Measurements from ENCODE around the gene PHTF2.
"Not testable (repeated sequence)": the region's sequence is repeated elsewhere in the genome, so short reads cannot be mapped to it uniquely, and the experiment has no call there.

The PHTF2 gene

GRCh38 chr7:77873416-77874327 is 75.1 kb downstream of the PHTF2 start:
- not testable (repeated sequence) for DNase-seq (ENCODE audit: low read depth in 1 of 2, low spot score in 1 of 2)

- DNase-seq (ENCODE audit: low read depth in 1 of 2, low spot score in 1 of 2), result no peak
These were observed 79.2 kb downstream of the PHTF2 start for GRCh38 chr7:77877791-77878190.

- no peak for DNase-seq (ENCODE audit: low read depth in 1 of 2, low spot score in 1 of 2)
These were observed 79.9 kb downstream of the PHTF2 start for GRCh38 chr7:77878500-77878899.

- DNase-seq (ENCODE audit: low read depth in 1 of 2, low spot score in 1 of 2), result no peak
These were observed 80.7 kb downstream of the PHTF2 start for GRCh38 chr7:77879272-77879671.

- DNase-seq (ENCODE audit: low read depth in 1 of 2, low spot score in 1 of 2), result no peak
These were observed 83.3 kb downstream of the PHTF2 start for GRCh38 chr7:77881871-77882270.

- DNase-seq (ENCODE audit: low read depth in 1 of 2, low spot score in 1 of 2), result no peak
These were observed 86.6 kb downstream of the PHTF2 start for GRCh38 chr7:77885155-77885554.

GRCh38 chr7:77887567-77887966 is 89.0 kb downstream of the PHTF2 start:
- no peak for DNase-seq (ENCODE audit: low read depth in 1 of 2, low spot score in 1 of 2)

GRCh38 chr7:77888998-77889397 is 90.4 kb downstream of the PHTF2 start:
- DNase-seq (ENCODE audit: low read depth in 1 of 2, low spot score in 1 of 2), result no peak

GRCh38 chr7:77893813-77894212 is 95.2 kb downstream of the PHTF2 start:
- no peak for DNase-seq (ENCODE audit: low read depth in 1 of 2, low spot score in 1 of 2)

GRCh38 chr7:77894574-77895091 is 96.1 kb downstream of the PHTF2 start:
- no peak for DNase-seq (ENCODE audit: low read depth in 1 of 2, low spot score in 1 of 2)

- DNase-seq (ENCODE audit: low read depth in 1 of 2, low spot score in 1 of 2), result no peak
These were observed 97.3 kb downstream of the PHTF2 start for GRCh38 chr7:77895905-77896304.

GRCh38 chr7:77897004-77897547 is 98.5 kb downstream of the PHTF2 start:
- DNase-seq (ENCODE audit: low read depth in 1 of 2, low spot score in 1 of 2), result no peak

GRCh38 chr7:77899516-77899915 is 100.9 kb downstream of the PHTF2 start:
- DNase-seq (ENCODE audit: low read depth in 1 of 2, low spot score in 1 of 2), result no peak

GRCh38 chr7:77903597-77903996 is 105.0 kb downstream of the PHTF2 start:
- DNase-seq (ENCODE audit: low read depth in 1 of 2, low spot score in 1 of 2), result no peak

GRCh38 chr7:77904252-77904651 is 105.7 kb downstream of the PHTF2 start:
- no peak for DNase-seq (ENCODE audit: low read depth in 1 of 2, low spot score in 1 of 2)

GRCh38 chr7:77907281-77907680 is 108.7 kb downstream of the PHTF2 start:
- no peak for DNase-seq (ENCODE audit: low read depth in 1 of 2, low spot score in 1 of 2)

- no peak for DNase-seq (ENCODE audit: low read depth in 1 of 2, low spot score in 1 of 2)
These were observed 110.1 kb downstream of the PHTF2 start for GRCh38 chr7:77908664-77909063.

- DNase-seq (ENCODE audit: low read depth in 1 of 2, low spot score in 1 of 2), result no peak
These were observed 111.6 kb downstream of the PHTF2 start for GRCh38 chr7:77910124-77910523.

GRCh38 chr7:77912293-77912692 is 113.7 kb downstream of the PHTF2 start:
- DNase-seq (ENCODE audit: low read depth in 1 of 2, low spot score in 1 of 2), result no peak

GRCh38 chr7:77913977-77914607 is 115.5 kb downstream of the PHTF2 start:
- no peak for DNase-seq (ENCODE audit: low read depth in 1 of 2, low spot score in 1 of 2)

GRCh38 chr7:77917500-77918262 is 119.1 kb downstream of the PHTF2 start:
- no peak for DNase-seq (ENCODE audit: low read depth in 1 of 2, low spot score in 1 of 2)

Measured in activated T-helper 1 cell treated with anti-CD3 and anti-CD28 coated beads, Interleukin-2, amount 50 U/mL, for 16 hours (primary cell).